Heart left ventricle (tissue), 16 donors: Measurements from ENCODE around the gene MAP1LC3B2. TPM values are rescaled to one million over a fixed set of nuclear protein-coding genes. Genes with fewer than 3 reads are reported as not detected.

ENCODE experiments used
- ATAC-seq, 4 donors: fragments of 200-7000 bp; cut with Tn5 transposase; one replicate each; pipeline ENCODE4 v1.9.1; 2020 to 2022; ENCODE audit warnings: moderate library complexity in 4 of 4, mild to moderate bottlenecking in 3 of 4, moderate number of reproducible peaks in 1 of 4
- DNase-seq, 5 donors: peaks; one replicate each; pipeline ENCODE4 v3.0.0-alpha.2; 2020
- H3K27ac ChIP-seq, 12 donors: fragments of 200-600 bp; sonication (generic) in 4 of 12; one replicate each; pipeline versions ENCODE4 v1.5.0 to v1.8.0; 2016 to 2022; ENCODE audit warnings: mild to moderate bottlenecking in 2 of 12
- H3K27me3 ChIP-seq, 9 donors: fragments of 200-600 bp; sonication (generic) in 2 of 9; one replicate each; pipeline versions ENCODE4 v1.5.1 to v1.8.0; 2016 to 2022; ENCODE audit warnings: mild to moderate bottlenecking in 3 of 9
- H3K36me3 ChIP-seq, 9 donors: fragments of 200-600 bp; sonication (generic) in 2 of 9; one replicate each; pipeline versions ENCODE4 v1.5.0 to v1.8.0; 2018 to 2022; ENCODE audit warnings: mild to moderate bottlenecking in 2 of 9
- H3K4me1 ChIP-seq, 12 donors: fragments of 200-600 bp; sonication (generic) in 4 of 12; one replicate each; pipeline versions ENCODE4 v1.5.0 to v1.8.0; 2016 to 2022; ENCODE audit warnings: mild to moderate bottlenecking in 3 of 12
- H3K4me3 ChIP-seq, 12 donors: fragments of 200-600 bp; sonication (generic) in 4 of 12; one replicate each; pipeline versions ENCODE4 v1.5.0 to v1.8.0; 2017 to 2022; ENCODE audit warnings: mild to moderate bottlenecking in 9 of 12, moderate library complexity in 4 of 12
- H3K9me3 ChIP-seq, 12 donors: fragments of 200-600 bp; sonication (generic) in 4 of 12; one replicate each; pipeline versions ENCODE4 v1.5.0 to v1.8.0; 2016 to 2022; ENCODE audit warnings: mild to moderate bottlenecking in 1 of 12
- CTCF ChIP-seq, 12 donors: fragments of 200-600 bp; sonication (generic) in 4 of 12; IDR thresholded peaks; one replicate each; pipeline versions ENCODE4 v1.5.0 to v1.8.0; 2018 to 2022; ENCODE audit warnings: antibody characterized with exemption in 12 of 12, mild to moderate bottlenecking in 5 of 12
- POLR2A ChIP-seq, 2 donors: fragments of 450-650 bp; IDR thresholded peaks; one replicate each; pipeline ENCODE4 v1.6.1; 2017; ENCODE audit warnings: antibody characterized with exemption in 2 of 2, mild to moderate bottlenecking in 2 of 2, moderate library complexity in 2 of 2
- WGBS, 4 donors: extraction: QIAGEN DNeasy Blood & Tissue Kit in 2 of 4; methylation state at CpG; one replicate each; pipeline versions ENCODE4 v1.1.5 to v1.1.7; 2013 to 2018; 5-methylcytosine and 5-hydroxymethylcytosine counted together
- intact Hi-C, 10 donors: fragments of 100-400 bp; cut with DNase I; formaldehyde crosslinking; loops; one replicate each; pipeline versions ENCODE4 v1.11.1 to v1.14.2; 2022
- polyA plus RNA-seq, 2 donors: library from polyadenylated mRNA; stranded (reverse); fragments of 200-250 nt; gene quantifications; one replicate each; pipeline ENCODE4 v1.2.3, GENCODE V29; 2013
- total RNA-seq, 9 donors: library from RNA; depleted of rRNA in 2 of 9; stranded (reverse); fragments of >200 nt in 2 of 9; fragmentation: NEBNext Ultra II Directional in 3 of 9; extraction: Animal tissue kit (Norgen Biotek cat#: 25700) in 3 of 9; gene quantifications; one replicate each; pipeline versions ENCODE4 v1.1.0 to v1.2.4, GENCODE V29; 2016 to 2023
- donor health status: ischemic (EF 13 %, LVEDD 7.1; RV severe dilation, severe dysfunction).
- donor health status: healthy with polysubstance abuse.
- donor health status: DM: no; HTN: yes; CAD: no.
- donor health status: DM: no; HTN: no; CAD: no.
- donor health status: ischemic (EF 25% LVEDD 6.9; RV normal size, moderate dysfunction).
- donor health status: ischemic (EF 25% LVEDD 5.7; RV mildly dilated, moderate dysfunction).
- donor health status: healthy.
- donor health status: DM: yes; HTN: yes; CAD: no.
- donor health status: ischemic (EF 35%, LVEDD 5.7; RV mildly dilated, moderate dysfunction).
- donor health status: nonischemic (EF 11% LVEDD 7.7; RV severe dilation, severe dysfunction).
- donor health status: DM: yes; HTN: yes; CAD: no.
- donor health status: PGD.
- donor health status: ischemic (EF 29% LVEDD 5.4; RV normal size, mild dysfunction).
- donor health status: nonischemic (EF 23%, LVEDD 6.1; RV moderate dilation, normal function).

Gene MAP1LC3B2
- total and polyA plus RNA-seq, 11 donors: 0.91 to 5.4 (median 2.3) TPM

GRCh38 chr12:116524964-116525379, 34.2 kb upstream of the MAP1LC3B2 start:
- intact Hi-C loops: loop anchor here in 1 of 10 donors (10.0 kb wide), 1 partner anchor 70 kb away; no protein-coding TSS in a partner anchor
- Histone ChIP-seq H3K27me3 (peaks cover 0 to 37% (median 0%) of the 10 kb centered on the region in 9 donors), H3K4me3 (peak overlapping the region in 1 of 12 donors; percentile 24), H3K27ac (peak overlapping the region in 2 of 12 donors; percentile 35 to 79), H3K4me1 (peaks cover 0 to 19% (median 0%) of the 10 kb centered on the region in 12 donors), H3K36me3 (no peaks in the 10 kb centered on the region), H3K9me3 (no peaks in the 10 kb centered on the region)
- 36 to 43% (median 41%) methylated on average over 4 of the region's 4 CpGs for WGBS, 4 donors
- TF ChIP-seq CTCF (IDR thresholded peaks at IDR 0.05): no peak
- TF ChIP-seq POLR2A (IDR thresholded peaks at IDR 0.05): no peak
- DNase-seq: no peak
- ATAC-seq: peak in 1 of 4 donors; percentile 24

- peaks cover 0 to 38% (median 0%) of the 10 kb centered on the region in 9 donors for H3K27me3 ChIP-seq
- ATAC-seq: peak; percentile 66 to 94 (median 83)
- H3K9me3 ChIP-seq: no peaks in the 10 kb centered on the region
- 34 to 48% (median 39%) methylated on average over 15 of the region's 15 CpGs for WGBS, 4 donors
- H3K36me3 ChIP-seq: no peaks in the 10 kb centered on the region
- H3K27ac ChIP-seq: peak overlapping the region in 9 of 12 donors; percentile 2 to 79 (median 25)
- intact Hi-C loops: loop anchor here in 1 of 10 donors (10.0 kb wide), 1 partner anchor 69 kb away; no protein-coding TSS in a partner anchor
- TF ChIP-seq POLR2A (IDR thresholded peaks at IDR 0.05) (no peak), CTCF (IDR thresholded peaks at IDR 0.05) (no peak)
- H3K4me3 ChIP-seq: peak overlapping the region in 1 of 12 donors; percentile 24
- DNase-seq: peak in 3 of 5 donors; percentile 46 to 69 (median 54)
- H3K4me1 ChIP-seq: peaks cover 0 to 19% (median 0%) of the 10 kb centered on the region in 12 donors
These were observed 33.7 kb upstream of the MAP1LC3B2 start for GRCh38 chr12:116525418-116526001.

GRCh38 chr12:116528065-116528464, 31.1 kb upstream of the MAP1LC3B2 start:
- ATAC-seq: peak in 1 of 4 donors; percentile 15
- peak overlapping the region in 1 of 12 donors; percentile 57 for H3K27ac ChIP-seq
- WGBS, 4 donors: 69 to 73% (median 70%) methylated on average over 4 of the region's 4 CpGs
- peaks cover 0 to 38% (median 0%) of the 10 kb centered on the region in 9 donors for H3K27me3 ChIP-seq
- TF ChIP-seq CTCF (IDR thresholded peaks at IDR 0.05) (no peak), POLR2A (IDR thresholded peaks at IDR 0.05) (no peak)
- no peak for DNase-seq
- no peak overlapping the region for H3K4me3 ChIP-seq
- no peaks in the 10 kb centered on the region for H3K9me3 ChIP-seq
- peaks cover 0 to 20% (median 5%) of the 10 kb centered on the region in 12 donors for H3K4me1 ChIP-seq
- intact Hi-C loops: loop anchor here in 1 of 10 donors (10.0 kb wide), 1 partner anchor 67 kb away; no protein-coding TSS in a partner anchor
- H3K36me3 ChIP-seq: no peaks in the 10 kb centered on the region

- intact Hi-C loops: loop anchor here in 1 of 10 donors (10.0 kb wide), 1 partner anchor 66 kb away; no protein-coding TSS in a partner anchor
- Histone ChIP-seq H3K27ac (peak overlapping the region in 1 of 12 donors; percentile 57), H3K4me1 (peaks cover 0 to 24% (median 9%) of the 10 kb centered on the region in 12 donors), H3K9me3 (no peaks in the 10 kb centered on the region), H3K27me3 (peaks cover 0 to 38% (median 0%) of the 10 kb centered on the region in 9 donors), H3K4me3 (no peak overlapping the region), H3K36me3 (no peaks in the 10 kb centered on the region)
- TF ChIP-seq POLR2A (IDR thresholded peaks at IDR 0.05): no peak
- no peak for TF ChIP-seq CTCF (IDR thresholded peaks at IDR 0.05)
- no peak for ATAC-seq
- whole genome bisulfite sequencing, 4 donors: 80 to 95% (median 89%) methylated on average over 1 of the region's 1 CpG
- DNase-seq: no peak
These were observed 30.7 kb upstream of the MAP1LC3B2 start for GRCh38 chr12:116528498-116528897.
